ENCODE results near the gene PSMC4.

PSMC4 gene

DNA sequence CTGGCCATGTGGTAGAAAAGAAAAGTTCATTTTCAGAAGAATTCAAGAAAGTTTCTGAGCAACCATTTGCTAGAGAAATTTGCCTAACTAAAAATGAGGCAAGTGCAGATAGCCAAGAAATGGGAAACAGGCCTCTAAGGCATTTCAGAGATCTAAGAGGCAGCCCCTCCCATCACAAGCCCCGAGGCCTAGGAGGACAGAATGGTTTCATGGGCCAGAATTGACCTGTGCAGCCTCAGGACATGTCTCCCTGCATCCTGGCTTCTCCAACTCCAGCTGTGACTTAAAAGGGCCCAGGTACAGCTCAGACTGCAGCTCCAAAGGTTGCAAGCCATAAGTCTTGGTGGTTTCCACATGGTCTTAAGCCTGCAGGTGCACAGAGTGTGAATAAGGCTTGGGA lies 22.6 kb downstream of the PSMC4 start:
- DNase-seq (ENCODE audit: low spot score) = no peak

DNA sequence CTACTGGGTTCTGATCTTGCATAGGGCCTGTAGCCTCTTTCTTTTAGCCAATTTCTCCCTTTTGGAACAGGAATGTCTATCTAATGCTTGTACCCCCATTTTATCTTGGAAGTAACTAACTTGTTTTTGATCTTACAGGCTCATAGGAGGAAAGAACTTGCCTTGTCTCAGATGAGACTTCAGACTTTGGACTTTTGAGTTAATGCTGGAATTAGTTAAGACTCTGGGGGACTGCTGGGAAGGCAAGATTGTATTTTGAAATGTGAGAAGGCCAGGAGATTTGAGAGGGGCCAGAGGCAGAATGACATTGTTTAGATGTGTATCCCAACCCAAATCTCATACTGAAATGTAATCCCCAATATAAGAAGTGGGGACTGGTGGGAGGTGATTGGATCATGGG lies 23.4 kb downstream of the PSMC4 start:
- no peak for DNase-seq (ENCODE audit: low spot score)

DNA sequence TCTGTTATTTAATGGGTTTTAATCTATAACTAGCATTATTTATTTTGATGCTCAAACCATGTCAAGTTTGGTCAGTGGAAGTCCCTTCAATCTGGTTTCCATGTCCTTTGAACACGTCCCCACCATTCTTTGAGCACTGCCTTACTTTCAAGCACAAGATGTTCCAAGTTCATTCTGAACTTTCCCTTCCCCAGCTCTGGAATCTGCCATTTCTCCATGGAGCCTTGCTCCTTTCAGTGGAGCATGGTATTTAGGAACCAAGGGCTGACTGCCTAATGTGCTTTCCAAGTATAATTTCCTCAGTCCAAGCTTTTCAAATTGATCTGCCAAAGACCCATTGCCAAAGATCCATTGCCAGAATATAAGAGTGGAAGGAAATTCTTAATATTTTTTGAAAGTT lies 24.8 kb downstream of the PSMC4 start:
- DNase-seq (ENCODE audit: low spot score) = no peak

- peak; percentile 80 for DNase-seq (ENCODE audit: low spot score)
These were observed 25.3 kb downstream of the PSMC4 start for GRCh38 chr19:39996218-39996810.

GRCh38 chr19:39996811-39997637 lies 26.1 kb downstream of the PSMC4 start, which contains the start of gene ZNF546:
Gene ZNF546 (plus strand): TSS chr19:39997060. CDS start chr19:39998327, 1,267 bp downstream.
- peak; percentile 94 for DNase-seq (ENCODE audit: low spot score)

- DNase-seq (ENCODE audit: low spot score) = no peak
These were observed 26.8 kb downstream of the PSMC4 start for GRCh38 chr19:39997638-39998216.

DNA sequence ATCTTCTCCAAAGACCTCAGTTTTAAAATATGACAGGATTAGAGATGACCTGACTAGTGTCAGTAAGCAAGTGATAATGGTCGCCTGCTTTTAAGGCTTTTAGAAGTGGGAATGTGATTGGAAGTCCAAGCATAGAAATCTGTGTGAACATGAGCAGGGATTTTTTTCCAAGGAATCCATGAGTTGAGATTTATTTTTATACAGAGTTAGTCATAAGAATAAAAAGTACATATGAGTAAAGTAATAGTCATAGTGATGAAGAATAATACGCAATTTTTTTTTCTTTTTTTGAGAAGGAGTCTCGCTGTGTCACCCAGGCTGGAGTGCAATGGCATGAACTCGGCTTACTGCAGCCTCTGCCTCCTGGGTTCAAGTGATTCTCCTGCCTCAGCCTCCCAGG lies 27.5 kb downstream of the PSMC4 start:
- DNase-seq (ENCODE audit: low spot score) = no peak

DNA sequence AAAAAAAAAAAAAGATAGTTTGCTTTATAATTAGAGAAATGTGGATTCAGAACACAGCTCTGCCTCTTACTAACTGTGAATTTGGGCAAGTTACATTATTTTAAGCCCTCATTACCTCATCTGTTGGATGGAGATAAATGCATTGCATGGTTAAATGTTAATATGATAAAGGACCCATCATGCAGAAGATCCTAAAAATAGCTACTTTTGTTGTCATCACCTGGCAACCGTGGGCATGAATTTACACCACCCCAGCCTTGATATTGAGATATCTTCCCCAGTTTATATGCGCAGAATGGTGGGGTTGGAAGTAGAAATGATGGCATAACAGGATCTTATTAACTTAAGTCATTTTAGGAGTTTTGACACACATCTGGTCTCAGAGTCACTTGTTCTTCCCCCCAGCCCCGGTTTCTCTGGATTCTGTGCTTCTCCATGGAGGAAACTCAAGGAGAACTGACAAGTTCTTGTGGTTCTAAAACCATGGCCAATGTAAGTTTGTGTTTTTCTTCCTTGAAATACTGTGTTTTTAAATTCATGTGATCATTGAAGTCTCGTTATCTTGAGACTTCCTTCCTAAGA lies 34.8 kb downstream of the PSMC4 start:
- DNase-seq (ENCODE audit: low spot score) = no peak

- DNase-seq (ENCODE audit: low spot score) = peak; percentile 24
These were observed 35.3 kb downstream of the PSMC4 start for GRCh38 chr19:40006273-40006691.

DNA sequence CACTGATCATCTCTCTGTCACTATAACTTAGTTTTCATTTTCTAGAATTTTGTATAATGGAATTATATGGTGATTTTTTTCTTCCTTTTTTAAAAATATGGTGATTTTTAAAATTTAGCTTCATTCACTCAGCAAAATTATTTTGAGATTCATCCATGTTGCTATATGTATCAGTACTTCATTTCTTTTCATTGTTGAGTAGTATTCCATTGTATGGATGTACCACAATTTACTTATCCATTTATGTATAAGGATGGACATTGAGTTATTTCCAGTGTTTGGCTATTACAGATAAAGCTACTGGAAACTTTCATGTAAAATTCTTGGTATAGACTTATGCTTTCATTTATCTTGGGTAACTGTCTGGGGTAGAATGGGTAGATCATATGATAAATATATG lies 38.7 kb downstream of the PSMC4 start:
- no peak for DNase-seq (ENCODE audit: low spot score)

GRCh38 chr19:40013991-40014390 lies 43.0 kb downstream of the PSMC4 start:
- no peak for DNase-seq (ENCODE audit: low spot score)

- no peak for DNase-seq (ENCODE audit: low spot score)
These were observed 53.0 kb downstream of the PSMC4 start for GRCh38 chr19:40023969-40024368.

- no peak for DNase-seq (ENCODE audit: low spot score)
These were observed 55.1 kb downstream of the PSMC4 start for GRCh38 chr19:40025938-40026596.

DNA sequence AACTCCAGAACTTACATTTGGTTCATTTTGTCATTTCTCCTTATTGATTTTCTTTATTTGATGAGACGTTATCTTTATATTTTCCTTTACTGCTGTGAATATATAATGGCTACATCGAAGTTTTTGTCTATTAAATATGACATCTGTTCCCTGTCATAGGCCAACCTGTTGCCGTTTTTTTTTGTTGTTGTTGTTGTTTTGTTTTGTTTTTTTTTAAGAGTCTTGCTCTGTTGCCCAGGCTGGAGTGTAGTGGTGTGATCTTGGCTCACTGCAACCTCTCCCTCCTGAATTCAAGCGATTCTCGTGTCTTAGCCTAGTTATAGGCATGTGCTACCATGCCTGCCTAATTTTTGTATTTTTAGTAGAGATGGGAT lies 55.6 kb downstream of the PSMC4 start:
- no peak for DNase-seq (ENCODE audit: low spot score)
